ENCODE results near the gene EEF1AKMT1. TPM values are rescaled to one million over a fixed set of nuclear protein-coding genes. Genes with fewer than 3 reads are reported as not detected.

EEF1AKMT1 gene
- total RNA-seq, 4 donors from 2014 or later = 3.0 to 8.6 TPM; not detected in 2

DNA sequence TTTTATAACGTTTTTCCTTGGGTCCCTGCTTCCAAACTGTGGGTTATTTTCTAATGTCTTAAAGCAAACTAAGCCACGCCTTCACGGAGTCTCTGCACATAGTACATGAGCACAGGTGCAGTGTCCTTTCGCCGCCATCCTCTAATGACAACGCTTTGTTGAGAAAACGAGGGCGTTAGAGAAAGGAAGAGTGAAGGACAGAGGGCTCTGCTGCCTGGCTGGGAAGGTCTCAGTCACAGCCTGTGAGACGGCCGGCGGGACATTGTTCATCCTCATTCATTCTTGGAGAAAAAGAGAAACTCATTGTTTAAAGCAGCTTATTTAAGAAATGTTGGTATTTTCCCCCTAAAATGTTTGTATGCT, 60.8 kb downstream of the EEF1AKMT1 start:
- H3K4me1 ChIP-seq = peaks cover 0 to 14% (median 9%) of the 10 kb centered on the region in 4 donors
- H3K27ac ChIP-seq = peak overlapping the region in 3 of 4 donors; percentile 19 to 40 (median 22)
- peak overlapping the region in 2 of 4 donors; percentile 10 to 33 for H3K4me3 ChIP-seq
- no peak for DNase-seq
- no peaks in the 10 kb centered on the region for H3K36me3 ChIP-seq
- no peaks in the 10 kb centered on the region for H3K9me3 ChIP-seq
- in situ Hi-C loops (cut with MboI; ENCODE audit: low pct_ligation_motif_present in 1 of 4, low pct_unique_long_range_greater_than_20kb in 1 of 4, low sequenced_read_pairs in 3 of 4) (loop anchor here in 3 of 4 donors (10.0 to 25.0 kb wide), 6 partner anchors 99 to 374 kb away; partner anchors contain the start of gene XPO4 (in 2 of the 3)), intact Hi-C loops (cut with DNase I; ENCODE audit: low total_unique reads) (loop anchor here (5.0 to 10.0 kb wide), 2 partner anchors 112 to 209 kb away; no protein-coding TSS in a partner anchor)
- 14 to 51% methylated on average over 11 of the region's 11 CpGs for WGBS, 2 donors (ENCODE audit: low coverage in 1 of 2)
- peaks cover 5% of the 10 kb centered on the region for H3K27me3 ChIP-seq
- TF ChIP-seq EP300 (IDR thresholded peaks at IDR 0.05; ENCODE audit: low read depth) (no peak), CTCF (IDR thresholded peaks at IDR 0.05) (no peak), POLR2AphosphoS5 (IDR thresholded peaks at IDR 0.05) (no peak), POLR2A (IDR thresholded peaks at IDR 0.05) (no peak)

- H3K27me3 ChIP-seq = peaks cover 5% of the 10 kb centered on the region
- no peaks in the 10 kb centered on the region for H3K9me3 ChIP-seq
- H3K36me3 ChIP-seq = no peaks in the 10 kb centered on the region
- no peak overlapping the region for H3K27ac ChIP-seq
- in situ Hi-C loops (cut with MboI; ENCODE audit: low pct_ligation_motif_present in 1 of 4, low pct_unique_long_range_greater_than_20kb in 1 of 4, low sequenced_read_pairs in 3 of 4) = loop anchor here in 3 of 4 donors (10.0 to 25.0 kb wide), 6 partner anchors 101 to 376 kb away; partner anchors contain the start of gene XPO4 (in 2 of the 3)
- DNase-seq = no peak
- intact Hi-C loops (cut with DNase I; ENCODE audit: low total_unique reads) = loop anchor here (5.0 to 10.0 kb wide), 2 partner anchors 113 to 211 kb away; no protein-coding TSS in a partner anchor
- no peak for TF ChIP-seq POLR2AphosphoS5 (IDR thresholded peaks at IDR 0.05)
- no peak for TF ChIP-seq POLR2A (IDR thresholded peaks at IDR 0.05)
- TF ChIP-seq CTCF (IDR thresholded peaks at IDR 0.05) = no peak
- TF ChIP-seq EP300 (IDR thresholded peaks at IDR 0.05; ENCODE audit: low read depth) = no peak
- no peak overlapping the region for H3K4me3 ChIP-seq
- H3K4me1 ChIP-seq = peaks cover 0 to 14% (median 9%) of the 10 kb centered on the region in 4 donors
- WGBS, 2 donors (ENCODE audit: low coverage in 1 of 2) = 86 to 87% methylated on average over 6 to 13 of the region's 13 CpGs
These were observed 62.3 kb downstream of the EEF1AKMT1 start for GRCh38 chr13:20711301-20712044.

DNA sequence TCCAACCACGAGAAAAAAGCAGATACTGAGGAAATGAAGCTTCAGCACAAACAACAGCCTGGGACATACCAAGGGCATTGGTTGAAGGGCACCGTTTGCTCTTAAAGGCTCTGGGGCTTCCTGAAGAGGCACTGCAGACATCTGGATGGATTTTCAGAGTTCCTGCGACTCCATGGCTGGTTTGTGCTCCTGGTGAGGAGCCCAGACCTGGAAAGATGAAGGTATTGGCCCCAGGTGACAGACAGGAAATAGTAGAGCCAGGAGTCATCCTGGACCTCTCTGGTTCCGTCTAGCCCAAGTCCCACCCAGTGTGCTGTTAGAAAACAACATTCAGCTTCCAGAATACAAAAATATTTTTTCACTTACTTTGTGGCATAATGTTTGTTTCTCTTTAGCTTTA, 64.0 kb downstream of the EEF1AKMT1 start:
- no peak for TF ChIP-seq EP300 (IDR thresholded peaks at IDR 0.05; ENCODE audit: low read depth)
- TF ChIP-seq POLR2AphosphoS5 (IDR thresholded peaks at IDR 0.05) = no peak
- TF ChIP-seq CTCF (IDR thresholded peaks at IDR 0.05) = no peak
- no peak for TF ChIP-seq POLR2A (IDR thresholded peaks at IDR 0.05)
- H3K27me3 ChIP-seq = peaks cover 5% of the 10 kb centered on the region
- no peak overlapping the region for H3K27ac ChIP-seq
- DNase-seq = no peak
- no peaks in the 10 kb centered on the region for H3K9me3 ChIP-seq
- no peak overlapping the region for H3K4me3 ChIP-seq
- no peaks in the 10 kb centered on the region for H3K36me3 ChIP-seq
- WGBS, 2 donors (ENCODE audit: low coverage in 1 of 2) = 66% methylated on average over 4 of the region's 4 CpGs; no CpG with 5 or more reads in 1 of the 2 donors
- intact Hi-C loops (cut with DNase I; ENCODE audit: low total_unique reads) = loop anchor here (5.0 to 10.0 kb wide), 2 partner anchors 115 to 213 kb away; no protein-coding TSS in a partner anchor
- in situ Hi-C loops (cut with MboI; ENCODE audit: low pct_ligation_motif_present in 1 of 4, low pct_unique_long_range_greater_than_20kb in 1 of 4, low sequenced_read_pairs in 3 of 4) = loop anchor here in 3 of 4 donors (10.0 to 25.0 kb wide), 7 partner anchors 103 to 378 kb away; partner anchors contain the start of gene XPO4 (in 2 of the 3)
- peaks cover 0 to 14% (median 9%) of the 10 kb centered on the region in 4 donors for H3K4me1 ChIP-seq

- intact Hi-C loops (cut with DNase I; ENCODE audit: low total_unique reads) (no loop called here), in situ Hi-C loops (cut with MboI; ENCODE audit: low pct_ligation_motif_present in 1 of 4, low pct_unique_long_range_greater_than_20kb in 1 of 4, low sequenced_read_pairs in 3 of 4) (loop anchor here in 3 of 4 donors (10.0 to 25.0 kb wide), 5 partner anchors 103 to 378 kb away; partner anchors contain the start of gene XPO4 (in 2 of the 3))
- no peak overlapping the region for H3K27ac ChIP-seq
- peaks cover 5% of the 10 kb centered on the region for H3K27me3 ChIP-seq
- no peak overlapping the region for H3K4me3 ChIP-seq
- peaks cover 0 to 14% (median 13%) of the 10 kb centered on the region in 4 donors for H3K4me1 ChIP-seq
- no peaks in the 10 kb centered on the region for H3K36me3 ChIP-seq
- H3K9me3 ChIP-seq = no peaks in the 10 kb centered on the region
- TF ChIP-seq POLR2AphosphoS5 (IDR thresholded peaks at IDR 0.05) = no peak
- no peak for TF ChIP-seq POLR2A (IDR thresholded peaks at IDR 0.05)
- TF ChIP-seq EP300 (IDR thresholded peaks at IDR 0.05; ENCODE audit: low read depth) = no peak
- no peak for TF ChIP-seq CTCF (IDR thresholded peaks at IDR 0.05)
- 89 to 96% methylated on average over 8 of the region's 8 CpGs for WGBS, 2 donors (ENCODE audit: low coverage in 1 of 2)
- DNase-seq = no peak
These were observed 64.4 kb downstream of the EEF1AKMT1 start for GRCh38 chr13:20709369-20709768.

All from transverse colon (tissue), 4 donors.